Measurements from ENCODE around the gene CSMD2.

GRCh38 chr1:33971018-33971710 is 193.9 kb downstream of the CSMD2 start:
- TF ChIP-seq, protein P1, sequence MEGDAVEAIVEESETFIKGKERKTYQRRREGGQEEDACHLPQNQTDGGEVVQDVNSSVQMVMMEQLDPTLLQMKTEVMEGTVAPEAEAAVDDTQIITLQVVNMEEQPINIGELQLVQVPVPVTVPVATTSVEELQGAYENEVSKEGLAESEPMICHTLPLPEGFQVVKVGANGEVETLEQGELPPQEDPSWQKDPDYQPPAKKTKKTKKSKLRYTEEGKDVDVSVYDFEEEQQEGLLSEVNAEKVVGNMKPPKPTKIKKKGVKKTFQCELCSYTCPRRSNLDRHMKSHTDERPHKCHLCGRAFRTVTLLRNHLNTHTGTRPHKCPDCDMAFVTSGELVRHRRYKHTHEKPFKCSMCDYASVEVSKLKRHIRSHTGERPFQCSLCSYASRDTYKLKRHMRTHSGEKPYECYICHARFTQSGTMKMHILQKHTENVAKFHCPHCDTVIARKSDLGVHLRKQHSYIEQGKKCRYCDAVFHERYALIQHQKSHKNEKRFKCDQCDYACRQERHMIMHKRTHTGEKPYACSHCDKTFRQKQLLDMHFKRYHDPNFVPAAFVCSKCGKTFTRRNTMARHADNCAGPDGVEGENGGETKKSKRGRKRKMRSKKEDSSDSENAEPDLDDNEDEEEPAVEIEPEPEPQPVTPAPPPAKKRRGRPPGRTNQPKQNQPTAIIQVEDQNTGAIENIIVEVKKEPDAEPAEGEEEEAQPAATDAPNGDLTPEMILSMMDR (IDR thresholded peaks at IDR 0.05; ENCODE audit: borderline replicate concordance, extremely low read depth, low read length, poor library complexity, severe bottlenecking), result no peak
- TF ChIP-seq EZH2 (IDR thresholded peaks at IDR 0.05; ENCODE audit: borderline replicate concordance, low read depth, low read length, severe bottlenecking), result no peak
